Skeletal muscle cell (primary cell): ENCODE measurements around the gene TBC1D20.
"Not testable (repeated sequence)": the region's sequence is repeated elsewhere in the genome, so short reads cannot be mapped to it uniquely, and the experiment has no call there.

ENCODE experiments used
- DNase-seq: peaks from one replicate; pipeline ENCODE4 v3.0.0-alpha.2; 2010; ENCODE audit warnings: low read depth
- H3K4me3 ChIP-seq: 2 replicates; pipeline ENCODE4 v1.5.1; 2011; ENCODE audit warnings: low read depth, mild to moderate bottlenecking, control low read depth, low read length, moderate library complexity

The TBC1D20 gene

DNA sequence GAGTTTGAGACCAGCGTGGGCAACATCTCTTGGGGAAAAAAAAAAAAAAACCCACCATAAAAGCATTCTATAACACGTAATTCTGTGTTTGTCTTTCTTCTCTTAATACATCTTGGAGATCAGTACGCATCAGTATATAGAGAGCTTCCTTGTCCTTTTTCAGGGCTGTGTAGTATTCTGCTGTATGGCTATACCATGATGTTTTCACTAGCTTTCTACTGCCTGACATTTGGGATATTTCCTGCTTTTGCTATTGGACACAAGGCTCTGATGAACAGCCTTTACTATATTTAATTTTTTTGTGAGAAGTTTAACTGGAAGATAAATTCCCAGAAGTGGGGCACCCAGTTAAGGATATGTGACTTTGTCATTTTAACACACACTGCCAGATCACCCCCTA is 74.8 kb downstream of the TBC1D20 start:
- DNase-seq: no peak
- no peak overlapping the region for H3K4me3 ChIP-seq

- DNase-seq, H3K4me3 ChIP-seq: not testable (repeated sequence)
Measured at GRCh38 chr20:386634-387033, 75.7 kb downstream of the TBC1D20 start.
